Ovary (tissue), 3 donors: ENCODE measurements around the gene CYP3A5.

Experiments used
- CTCF ChIP-seq, 3 donors: fragments of 450-650 bp in 2 of 3; fragments of 200-600 bp in 1 of 3; IDR thresholded peaks; one replicate each; pipeline versions ENCODE4 v1.5.1 to v1.8.0; 2016 to 2022; ENCODE audit warnings: antibody characterized with exemption in 3 of 3, mild to moderate bottlenecking in 1 of 3
- POLR2A ChIP-seq: fragments of 450-650 bp; IDR thresholded peaks from one replicate; pipeline ENCODE4 v1.6.1; 2017; ENCODE audit warnings: antibody characterized with exemption, mild to moderate bottlenecking, moderate library complexity
- donor health status: DM: no; HTN: no; CAD: no.

DNA sequence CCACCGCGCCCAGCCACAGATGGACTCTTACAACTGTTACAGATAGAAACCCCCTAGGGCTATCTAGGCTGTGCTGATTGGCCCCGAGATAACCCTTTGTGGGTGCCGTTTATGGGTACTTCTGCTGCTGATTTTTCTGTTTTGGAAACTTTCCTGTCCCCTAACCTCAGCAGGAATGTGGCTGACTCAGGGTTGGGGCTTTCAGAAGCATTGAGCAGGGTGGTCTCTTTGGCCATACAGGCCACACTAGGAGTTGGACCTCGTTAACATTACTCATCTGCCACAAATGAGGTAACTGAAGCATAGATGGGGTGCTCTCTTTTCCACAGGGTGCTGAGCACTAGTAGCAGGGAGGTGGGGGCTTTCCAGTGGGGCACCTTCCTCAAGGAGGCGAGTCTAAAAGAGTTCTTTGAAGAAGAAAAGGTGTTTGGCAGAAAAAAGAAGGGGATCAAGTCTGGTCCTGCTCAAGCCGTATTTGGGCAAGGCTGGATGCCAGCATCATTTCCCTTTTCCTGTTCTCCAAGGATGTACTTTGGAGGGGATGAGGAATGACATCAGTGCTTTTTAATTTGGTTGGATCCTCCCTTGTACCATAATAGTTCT, 56.6 kb downstream of the CYP3A5 start:
- TF ChIP-seq CTCF (IDR thresholded peaks at IDR 0.05), result no peak
- TF ChIP-seq POLR2A, result no peak
